ENCODE results near the gene CDC42BPB. TPM values are rescaled to one million over a fixed set of nuclear protein-coding genes. Genes with fewer than 3 reads are reported as not detected.

The CDC42BPB gene
- total and polyA plus RNA-seq, 2 of the 4 experiments (the other 2 are of a cell fraction): 49.1 to 81.4 TPM

DNA sequence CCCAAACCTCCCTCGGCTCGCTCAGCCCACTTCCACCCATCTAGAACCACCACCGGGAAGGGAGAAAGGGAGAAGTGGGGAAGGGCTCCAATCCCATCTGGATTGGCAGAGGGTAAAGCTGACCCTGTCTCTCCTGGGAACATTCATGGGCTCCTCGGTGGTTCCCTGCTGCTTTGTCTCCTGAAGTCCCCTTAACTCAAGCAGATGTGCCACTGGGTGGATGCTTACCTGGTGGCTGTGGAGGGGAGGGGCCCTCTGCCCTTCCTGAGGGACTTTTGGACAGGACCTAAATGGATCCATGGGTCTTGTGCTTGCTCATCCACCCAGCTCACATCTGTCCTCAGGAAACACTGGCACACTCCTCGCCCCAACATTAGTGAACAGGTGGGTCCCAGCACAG is 2.2 kb upstream of the CDC42BPB start:
- ChIA-PET CTCF (no interaction called here), POLR2A (ENCODE audit: unreplicated experiment) (no interaction called here)
- H3K9me1 ChIP-seq (ENCODE audit: insufficient read depth, low read length): peaks cover 3% of the 10 kb centered on the region
- no peak overlapping the region for H2AFZ ChIP-seq (replicated peaks; ENCODE audit: low read length, poor library complexity)
- H4K8ac ChIP-seq (ENCODE audit: low read depth in 2 of 2, low read length in 2 of 2): no peak overlapping the region
- H3K9me3 ChIP-seq (ENCODE audit: control insufficient read depth, insufficient read depth, low read length): no peaks in the 10 kb centered on the region
- H3K79me1 ChIP-seq (ENCODE audit: low read depth in 1 of 2, low read length in 2 of 2): peaks cover 15 to 41% of the 10 kb centered on the region in 2 experiments; a peak in 3 of 4 replicates
- no peak overlapping the region for H3K18ac ChIP-seq (ENCODE audit: low read depth, low read length)
- H3K9ac ChIP-seq (ENCODE audit: low read depth, low read length): no peak overlapping the region
- no TSS peak for BruUV-seq (replicated peaks)
- no peak overlapping the region for H3K23ac ChIP-seq (ENCODE audit: low read depth, low read length)
- H2BK15ac ChIP-seq (ENCODE audit: low read depth, low read length): no peak overlapping the region
- in situ Hi-C loops (cut with MboI; ENCODE audit: low sequenced_read_pairs) (no loop called here), intact Hi-C loops (cut with micrococcal nuclease) (loop anchor here (5.0 to 10.0 kb wide), 3 partner anchors 37 to 365 kb away; no protein-coding TSS in a partner anchor), dilution Hi-C loops (cut with HindIII; ENCODE audit: low sequenced_read_pairs, unreplicated experiment) (no loop called here)
- H3K4me1 ChIP-seq (ENCODE audit: control insufficient read depth, insufficient read depth, low read length): peaks cover 10% of the 10 kb centered on the region
- no peak overlapping the region for H3K4ac ChIP-seq (ENCODE audit: low read depth, low read length)
- no peak overlapping the region for H2BK120ac ChIP-seq (ENCODE audit: low read depth, low read length)
- H3K4me2 ChIP-seq (ENCODE audit: low read depth, low read length): peak overlapping the region; percentile 46; the same call in 1 of the 2 replicates
- H2BK5ac ChIP-seq (ENCODE audit: low read depth, low read length, poor library complexity, severe bottlenecking): no peak overlapping the region
- no peak overlapping the region for H3K27ac ChIP-seq (ENCODE audit: insufficient read depth, low read length)
- H2AK5ac ChIP-seq (ENCODE audit: low read depth, low read length): 0 out of 2 replicates have a peak overlapping the region, but pooled peaks have one; percentile 17
- no peak overlapping the region for H4K91ac ChIP-seq (ENCODE audit: insufficient read depth, low read depth, low read length)
- no peak overlapping the region for H2BK20ac ChIP-seq (ENCODE audit: low read depth, low read length)
- no peaks in the 10 kb centered on the region for H3K27me3 ChIP-seq (ENCODE audit: control insufficient read depth, insufficient read depth, low read length)
- peaks cover 2% of the 10 kb centered on the region; the same call in 1 of the 2 replicates for H3K36me3 ChIP-seq (ENCODE audit: control insufficient read depth, insufficient read depth, low read length)
- no peak for ATAC-seq (ENCODE audit: low read depth)
- TF ChIP-seq MAFK (IDR thresholded peaks at IDR 0.05; ENCODE audit: low read depth, low read length) (no peak), SMC3 (IDR thresholded peaks at IDR 0.05; ENCODE audit: low read depth, low read length) (no peak), POLR2A (IDR thresholded peaks at IDR 0.05; ENCODE audit: low read depth, low read length) (no peak), RCOR1 (IDR thresholded peaks at IDR 0.05; ENCODE audit: insufficient replicate concordance, low read length) (no peak), NFE2L2 (IDR thresholded peaks at IDR 0.05; ENCODE audit: low read depth, low read length) (no peak), FOS (IDR thresholded peaks at IDR 0.05; ENCODE audit: low read depth, low read length) (no peak), CHD1 (IDR thresholded peaks at IDR 0.05; ENCODE audit: low read depth, low read length) (no peak)
- H4K5ac ChIP-seq (ENCODE audit: low read depth, low read length): no peak overlapping the region
- DNase-seq: no peak
- H3K14ac ChIP-seq (replicated peaks; ENCODE audit: low read depth, low read length): no peak overlapping the region
- peak overlapping the region; percentile 31 for H2AK9ac ChIP-seq (replicated peaks; ENCODE audit: low read depth, low read length, poor library complexity)
- WGBS, 2 experiments (ENCODE audit: extremely low coverage in 2 of 2, insufficient read length in 1 of 2): no CpG with 5 or more reads among the region's 5 CpGs
- peaks cover 24% of the 10 kb centered on the region for H4K20me1 ChIP-seq (ENCODE audit: insufficient read depth, low read length)
- no peak overlapping the region for H3K56ac ChIP-seq (ENCODE audit: extremely low read depth, insufficient read depth, low read length)
- no peak overlapping the region for H3K4me3 ChIP-seq (ENCODE audit: insufficient read depth, low read depth, low read length)
